GM18498 (cell line): ENCODE results near the gene RTF2.

Experiments
- ATAC-seq: cut with Tn5 transposase; IDR thresholded peaks from one replicate; pipeline ENCODE4 v1.9.1; 2021; ENCODE audit warnings: mild to moderate bottlenecking, moderate library complexity; ENCODE audit not compliant: unreplicated experiment

RTF2 gene

GRCh38 chr20:56468316-56469076, at the start of gene RTF2:
TSS of gene RTF2 (plus strand) at chr20:56468627. CDS start at chr20:56468698, 71 bp downstream.
- peak; percentile 99 for ATAC-seq

GRCh38 chr20:56420028-56420427, 48.4 kb upstream of the RTF2 start:
- no peak for ATAC-seq

- ATAC-seq, result no peak
Observed at GRCh38 chr20:56420940-56421688, 47.3 kb upstream of the RTF2 start.

- no peak for ATAC-seq
Observed at GRCh38 chr20:56422076-56422823, 46.2 kb upstream of the RTF2 start.

GRCh38 chr20:56422824-56423189, 45.6 kb upstream of the RTF2 start:
- ATAC-seq, result no peak

- no peak for ATAC-seq
Observed at GRCh38 chr20:56423211-56423610, 45.2 kb upstream of the RTF2 start.

GRCh38 chr20:56423886-56424285, 44.5 kb upstream of the RTF2 start:
- ATAC-seq, result no peak

- no peak for ATAC-seq
Observed at GRCh38 chr20:56424931-56425330, 43.5 kb upstream of the RTF2 start.

GRCh38 chr20:56426026-56426425, 42.4 kb upstream of the RTF2 start:
- no peak for ATAC-seq

- ATAC-seq, result no peak
Observed at GRCh38 chr20:56426926-56427325, 41.5 kb upstream of the RTF2 start.

- no peak for ATAC-seq
Observed at GRCh38 chr20:56427797-56428196, 40.6 kb upstream of the RTF2 start.

- no peak for ATAC-seq
Observed at GRCh38 chr20:56428410-56428809, 40.0 kb upstream of the RTF2 start.

- no peak for ATAC-seq
Observed at GRCh38 chr20:56428881-56429280, 39.5 kb upstream of the RTF2 start.

GRCh38 chr20:56429502-56429901, 38.9 kb upstream of the RTF2 start:
- no peak for ATAC-seq

- ATAC-seq, result no peak
Observed at GRCh38 chr20:56429941-56430340, 38.5 kb upstream of the RTF2 start.

- no peak for ATAC-seq
Observed at GRCh38 chr20:56430461-56430860, 38.0 kb upstream of the RTF2 start.

GRCh38 chr20:56430957-56431356, 37.5 kb upstream of the RTF2 start:
- no peak for ATAC-seq

- no peak for ATAC-seq
Observed at GRCh38 chr20:56431471-56431870, 37.0 kb upstream of the RTF2 start.

- no peak for ATAC-seq
Observed at GRCh38 chr20:56433221-56433879, 35.1 kb upstream of the RTF2 start.

- no peak for ATAC-seq
Observed at GRCh38 chr20:56433880-56434255, 34.6 kb upstream of the RTF2 start.
